HCT116 (cell line): ENCODE results near the gene ZDBF2.

Experiments used
- CTCF ChIP-seq, 3 experiments: fragments of 200-600 bp in 1 of 3; sonication (generic) in 1 of 3; IDR thresholded peaks in 2 of 3; conservative IDR thresholded peaks in 1 of 3; 2 replicates each; pipeline ENCODE4 v1.5.1; 2012 to 2017; ENCODE audit warnings: low read depth in 2 of 3, low read length in 2 of 3, antibody characterized with exemption in 1 of 3, borderline replicate concordance in 1 of 3, control low read depth in 1 of 3, mild to moderate bottlenecking in 1 of 3, mixed read lengths in 1 of 3, mixed run types in 1 of 3, moderate library complexity in 1 of 3; ENCODE audit not compliant: insufficient read depth in 1 of 3
- MAX ChIP-seq: IDR thresholded peaks from 2 replicates; pipeline ENCODE4 v1.6.1; 2012
- YY1 ChIP-seq: IDR thresholded peaks from 2 replicates; pipeline ENCODE4 v1.6.1; 2011; ENCODE audit warnings: low read length, low read depth, moderate library complexity, mild to moderate bottlenecking; ENCODE audit not compliant: insufficient replicate concordance; ENCODE audit errors: extremely low read depth

- no peak for TF ChIP-seq CTCF (IDR thresholded peaks at IDR 0.05 in 2 of 3, conservative IDR thresholded peaks at IDR 0.05 in 1 of 3; ENCODE audit: borderline replicate concordance in 1 of 3, insufficient read depth in 1 of 3, low read depth in 2 of 3, low read length in 2 of 3)
- no peak for TF ChIP-seq MAX
- no peak for TF ChIP-seq YY1
Observed at GRCh38 chr2:206287197-206287596, 12.7 kb downstream of the ZDBF2 start.
